ENCODE measurements around the gene DNHD1. TPM values are rescaled to one million over a fixed set of nuclear protein-coding genes. Genes with fewer than 3 reads are reported as not detected.

Gene DNHD1
- polyA plus RNA-seq, 3 donors = 0.24 to 21.0 (median 0.59) TPM

- WGBS (ENCODE audit: insufficient coverage) = no CpG with 5 or more reads among the region's 6 CpGs
- H3K4me1 ChIP-seq (ENCODE audit: control insufficient read depth in 1 of 2, insufficient read depth in 2 of 2, low read length in 2 of 2) = no peaks in the 10 kb centered on the region
- no peak overlapping the region for H3K4me3 Mint-ChIP-seq
- no peaks in the 10 kb centered on the region for H3K27me3 Mint-ChIP-seq (ENCODE audit: low read depth in 3 of 3)
- peaks cover 6% of the 10 kb centered on the region for H3K79me2 ChIP-seq (ENCODE audit: insufficient read depth, low read length)
- peaks cover 38 to 44% of the 10 kb centered on the region in 2 donors for H3K36me3 Mint-ChIP-seq
- no peaks in the 10 kb centered on the region for H4K20me1 ChIP-seq (ENCODE audit: insufficient read depth, low read length)
- no peaks in the 10 kb centered on the region for H3K9me3 Mint-ChIP-seq
- intact Hi-C loops (cut with micrococcal nuclease) = loop anchor here in 1 of 2 donors (10.0 kb wide), 1 partner anchor 116 kb away; the partner anchor contains the start of genes ILK and RRP8
- no peak overlapping the region for H2AFZ ChIP-seq (ENCODE audit: insufficient read depth, low read depth, low read length, poor library complexity, severe bottlenecking)
- no peaks in the 10 kb centered on the region for H3K9me3 ChIP-seq (replicated peaks in 1 of 2; ENCODE audit: control insufficient read depth in 1 of 2, insufficient read depth in 1 of 2, low read length in 2 of 2)
- no peak overlapping the region for H3K9ac ChIP-seq (ENCODE audit: insufficient read depth, low read length, poor library complexity, severe bottlenecking)
- no peak for TF ChIP-seq CTCF (IDR thresholded peaks at IDR 0.05)
- no peaks in the 10 kb centered on the region for H3K27me3 ChIP-seq (ENCODE audit: control insufficient read depth in 2 of 2, insufficient read depth in 2 of 2, low read length in 2 of 2)
- H3K4me3 ChIP-seq (replicated peaks in 1 of 3; ENCODE audit: low read depth in 2 of 3, low read length in 3 of 3) = no peak overlapping the region
- H3K4me1 Mint-ChIP-seq = peaks cover 1% of the 10 kb centered on the region
- H3K27ac Mint-ChIP-seq = peak overlapping the region in 2 of 7 donors; percentile 9 to 18
- no peak for DNase-seq
- H3K36me3 ChIP-seq (replicated peaks in 1 of 2; ENCODE audit: control insufficient read depth in 1 of 2, insufficient read depth in 2 of 2, low read length in 2 of 2) = peaks cover 44 to 93% of the 10 kb centered on the region in 2 donors
- no peak overlapping the region for H3K4me2 ChIP-seq (replicated peaks; ENCODE audit: extremely low read depth, low read length, poor library complexity, severe bottlenecking)
- no peak overlapping the region for H3K27ac ChIP-seq (ENCODE audit: low read depth in 1 of 2, low read length in 2 of 2)
Observed at GRCh38 chr11:6488342-6488741, 8.7 kb upstream of the DNHD1 start.

GRCh38 chr11:6488821-6489220 lies 8.3 kb upstream of the DNHD1 start:
- Histone ChIP-seq H2AFZ (ENCODE audit: insufficient read depth, low read depth, low read length, poor library complexity, severe bottlenecking) (no peak overlapping the region), H3K79me2 (ENCODE audit: insufficient read depth, low read length) (peaks cover under 1% of the 10 kb centered on the region), H3K4me2 (replicated peaks; ENCODE audit: extremely low read depth, low read length, poor library complexity, severe bottlenecking) (no peak overlapping the region), H3K4me1 (ENCODE audit: control insufficient read depth in 1 of 2, insufficient read depth in 2 of 2, low read length in 2 of 2) (no peaks in the 10 kb centered on the region), H3K9me3 (replicated peaks in 1 of 2; ENCODE audit: control insufficient read depth in 1 of 2, insufficient read depth in 1 of 2, low read length in 2 of 2) (no peaks in the 10 kb centered on the region), H3K27ac (ENCODE audit: low read depth in 1 of 2, low read length in 2 of 2) (no peak overlapping the region), H3K27me3 (ENCODE audit: control insufficient read depth in 2 of 2, insufficient read depth in 2 of 2, low read length in 2 of 2) (no peaks in the 10 kb centered on the region), H4K20me1 (ENCODE audit: insufficient read depth, low read length) (no peaks in the 10 kb centered on the region), H3K36me3 (replicated peaks in 1 of 2; ENCODE audit: control insufficient read depth in 1 of 2, insufficient read depth in 2 of 2, low read length in 2 of 2) (peaks cover 40 to 93% of the 10 kb centered on the region in 2 donors), H3K9ac (ENCODE audit: insufficient read depth, low read length, poor library complexity, severe bottlenecking) (no peak overlapping the region), H3K4me3 (replicated peaks in 1 of 3; ENCODE audit: low read depth in 2 of 3, low read length in 3 of 3) (no peak overlapping the region)
- Mint-ChIP-seq H3K36me3 (peaks cover 38 to 44% of the 10 kb centered on the region in 2 donors), H3K27ac (no peak overlapping the region), H3K9me3 (no peaks in the 10 kb centered on the region), H3K4me1 (no peaks in the 10 kb centered on the region), H3K27me3 (ENCODE audit: low read depth in 3 of 3) (no peaks in the 10 kb centered on the region), H3K4me3 (no peak overlapping the region)
- intact Hi-C loops (cut with micrococcal nuclease) = loop anchor here in 1 of 2 donors (10.0 kb wide), 1 partner anchor 116 kb away; the partner anchor contains the start of genes ILK and RRP8
- TF ChIP-seq CTCF (IDR thresholded peaks at IDR 0.05) = no peak
- DNase-seq = no peak
- WGBS (ENCODE audit: insufficient coverage) = 100% methylated on average over 2 of the region's 3 CpGs
